Endodermal cell (in vitro differentiated cells): ENCODE measurements around the gene SYNGR1. TPM values are rescaled to one million over a fixed set of nuclear protein-coding genes. Genes with fewer than 3 reads are reported as not detected.

Experiments
- DNase-seq: peaks from one replicate; pipeline ENCODE4 v3.0.0-alpha.2; 2017
- H3K27ac ChIP-seq: 2 replicates; pipeline ENCODE4 v1.5.1; 2013; ENCODE audit warnings: mild to moderate bottlenecking, low read depth, low read length, moderate library complexity
- H3K27me3 ChIP-seq: 2 replicates; pipeline ENCODE4 v1.6.1; 2013; ENCODE audit warnings: mild to moderate bottlenecking, low read length, moderate library complexity; ENCODE audit not compliant: insufficient read depth, control insufficient read depth, poor library complexity, severe bottlenecking
- H3K36me3 ChIP-seq: 2 replicates; pipeline ENCODE4 v1.7.0; 2013; ENCODE audit warnings: mild to moderate bottlenecking, low read length, moderate library complexity; ENCODE audit not compliant: control insufficient read depth, insufficient read depth
- H3K4me1 ChIP-seq: one replicate; pipeline ENCODE4 v1.7.0; 2013; ENCODE audit warnings: low read length; ENCODE audit not compliant: control insufficient read depth, insufficient read depth
- H3K4me3 ChIP-seq: 2 replicates; pipeline ENCODE4 v1.5.1; 2013; ENCODE audit warnings: mild to moderate bottlenecking, low read length, moderate library complexity
- H3K9ac ChIP-seq: 2 replicates; pipeline ENCODE4 v1.6.1; 2013; ENCODE audit warnings: mild to moderate bottlenecking, low read length, moderate library complexity; ENCODE audit not compliant: poor library complexity, severe bottlenecking; ENCODE audit errors: extremely low read depth
- H3K9me3 ChIP-seq: 2 replicates; pipeline ENCODE4 v1.6.1; 2013; ENCODE audit warnings: mild to moderate bottlenecking, low read length, moderate library complexity; ENCODE audit not compliant: control insufficient read depth
- H3K27ac Mint-ChIP-seq: 2 replicates; pipeline ENCODE4 v1.8.0; 2020; ENCODE audit warnings: mixed read lengths
- H3K27me3 Mint-ChIP-seq: 2 replicates; pipeline ENCODE4 v1.8.0; 2021; ENCODE audit warnings: mild to moderate bottlenecking, mixed read lengths; ENCODE audit not compliant: insufficient read depth
- H3K36me3 Mint-ChIP-seq: 2 replicates; pipeline ENCODE4 v1.8.0; 2020; ENCODE audit warnings: low read depth, mixed read lengths
- H3K4me1 Mint-ChIP-seq: 2 replicates; pipeline ENCODE4 v1.8.0; 2020; ENCODE audit warnings: mixed read lengths
- H3K4me3 Mint-ChIP-seq: 2 replicates; pipeline ENCODE4 v1.8.0; 2020; ENCODE audit warnings: mild to moderate bottlenecking, moderate library complexity, mixed read lengths
- H3K9me3 Mint-ChIP-seq: 2 replicates; pipeline ENCODE4 v1.8.0; 2020; ENCODE audit warnings: mild to moderate bottlenecking, mixed read lengths
- WGBS, 2 experiments: methylation state at CpG; one replicate each; pipeline versions ENCODE4 v1.1.5 to v1.1.7; 2013; ENCODE audit warnings: missing lambda C conversion rate in 2 of 2, mixed read lengths in 1 of 2; ENCODE audit not compliant: insufficient coverage in 1 of 2, insufficient read length in 1 of 2; 5-methylcytosine and 5-hydroxymethylcytosine counted together
- total RNA-seq, 2 donors: library from RNA; stranded (reverse); fragmentation: NEBNext Ultra II Directional in 1 of 2; extraction: Animal tissue kit (Norgen Biotek cat#: 25700) in 1 of 2; gene quantifications; 2 replicates in 1 of 2; 3 replicates in 1 of 2; pipeline ENCODE4 v1.2.1, GENCODE V29; 2021
- TF ChIP-seq, protein P1 (sequence below): fragments of 200-600 bp; sonication (generic); conservative IDR thresholded peaks from 2 replicates; pipeline ENCODE4 v1.5.0; 2021; ENCODE audit warnings: antibody characterized with exemption, mild to moderate bottlenecking

The SYNGR1 gene
- total RNA-seq, 2 donors from 2014 or later = 19.0 to 36.3 TPM

DNA sequence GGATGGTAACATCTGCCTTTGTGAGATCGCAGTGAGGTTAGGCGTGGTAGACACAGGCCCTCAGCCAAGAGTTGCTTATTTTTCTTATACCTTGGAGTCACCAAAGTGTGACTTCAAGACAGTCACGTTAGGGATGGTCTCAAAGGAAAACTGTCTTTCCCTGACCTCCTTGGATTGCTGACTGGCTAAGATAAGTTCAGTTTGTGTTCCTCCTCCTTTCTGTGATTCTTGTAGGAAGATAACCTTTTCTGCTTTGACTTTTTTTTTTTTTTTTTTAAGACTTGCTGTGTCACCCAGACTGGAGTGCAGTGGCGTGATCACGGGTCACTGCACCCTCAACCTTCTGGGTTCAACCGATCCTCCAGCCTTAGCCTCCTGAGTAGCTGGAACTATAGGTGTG, 72.9 kb downstream of the SYNGR1 start:
- Histone ChIP-seq H3K27ac (no peak overlapping the region), H3K4me3 (no peak overlapping the region), H3K36me3 (peaks cover 45% of the 10 kb centered on the region), H3K27me3 (no peaks in the 10 kb centered on the region), H3K9ac (no peak overlapping the region), H3K4me1 (no peaks in the 10 kb centered on the region), H3K9me3 (no peaks in the 10 kb centered on the region)
- TF ChIP-seq, protein P1, sequence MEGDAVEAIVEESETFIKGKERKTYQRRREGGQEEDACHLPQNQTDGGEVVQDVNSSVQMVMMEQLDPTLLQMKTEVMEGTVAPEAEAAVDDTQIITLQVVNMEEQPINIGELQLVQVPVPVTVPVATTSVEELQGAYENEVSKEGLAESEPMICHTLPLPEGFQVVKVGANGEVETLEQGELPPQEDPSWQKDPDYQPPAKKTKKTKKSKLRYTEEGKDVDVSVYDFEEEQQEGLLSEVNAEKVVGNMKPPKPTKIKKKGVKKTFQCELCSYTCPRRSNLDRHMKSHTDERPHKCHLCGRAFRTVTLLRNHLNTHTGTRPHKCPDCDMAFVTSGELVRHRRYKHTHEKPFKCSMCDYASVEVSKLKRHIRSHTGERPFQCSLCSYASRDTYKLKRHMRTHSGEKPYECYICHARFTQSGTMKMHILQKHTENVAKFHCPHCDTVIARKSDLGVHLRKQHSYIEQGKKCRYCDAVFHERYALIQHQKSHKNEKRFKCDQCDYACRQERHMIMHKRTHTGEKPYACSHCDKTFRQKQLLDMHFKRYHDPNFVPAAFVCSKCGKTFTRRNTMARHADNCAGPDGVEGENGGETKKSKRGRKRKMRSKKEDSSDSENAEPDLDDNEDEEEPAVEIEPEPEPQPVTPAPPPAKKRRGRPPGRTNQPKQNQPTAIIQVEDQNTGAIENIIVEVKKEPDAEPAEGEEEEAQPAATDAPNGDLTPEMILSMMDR = no peak
- Mint-ChIP-seq H3K4me3 (no peak overlapping the region), H3K36me3 (peaks cover 58% of the 10 kb centered on the region), H3K4me1 (no peaks in the 10 kb centered on the region), H3K27me3 (no peaks in the 10 kb centered on the region), H3K9me3 (no peaks in the 10 kb centered on the region), H3K27ac (no peak overlapping the region)
- 94 to 96% methylated on average over 3 to 6 of the region's 6 CpGs for WGBS, 2 experiments
- DNase-seq = no peak

DNA sequence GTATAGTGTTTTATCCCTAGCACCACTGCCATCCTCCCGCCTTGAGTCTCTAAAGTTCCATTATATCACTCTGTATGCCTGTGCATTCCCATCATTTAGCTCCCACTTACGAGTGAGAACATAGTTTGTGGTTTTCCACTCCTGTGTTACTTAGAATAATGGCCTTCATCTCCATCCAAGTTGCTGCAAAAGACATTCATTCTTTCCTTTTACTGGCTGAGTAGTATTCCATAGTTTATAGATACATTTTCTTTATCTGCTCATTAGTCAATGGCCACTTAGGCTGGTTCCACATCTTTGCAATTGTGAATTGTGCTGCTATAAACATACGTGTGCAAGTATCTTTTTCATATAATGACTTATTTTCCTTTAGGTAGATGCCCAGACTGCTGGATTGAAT, 74.2 kb downstream of the SYNGR1 start:
- no peak overlapping the region for H3K4me3 Mint-ChIP-seq
- no peaks in the 10 kb centered on the region for H3K9me3 Mint-ChIP-seq
- 91 to 95% methylated on average over 3 of the region's 3 CpGs for WGBS, 2 experiments
- H3K36me3 Mint-ChIP-seq = peaks cover 49% of the 10 kb centered on the region
- H3K4me1 Mint-ChIP-seq = peaks cover 9% of the 10 kb centered on the region
- Histone ChIP-seq H3K9ac (no peak overlapping the region), H3K27ac (no peak overlapping the region), H3K36me3 (peaks cover 45% of the 10 kb centered on the region), H3K9me3 (no peaks in the 10 kb centered on the region), H3K4me1 (no peaks in the 10 kb centered on the region), H3K4me3 (no peak overlapping the region), H3K27me3 (no peaks in the 10 kb centered on the region)
- H3K27ac Mint-ChIP-seq = no peak overlapping the region
- H3K27me3 Mint-ChIP-seq = no peaks in the 10 kb centered on the region
- DNase-seq = no peak
- TF ChIP-seq, protein P1 = no peak

DNA sequence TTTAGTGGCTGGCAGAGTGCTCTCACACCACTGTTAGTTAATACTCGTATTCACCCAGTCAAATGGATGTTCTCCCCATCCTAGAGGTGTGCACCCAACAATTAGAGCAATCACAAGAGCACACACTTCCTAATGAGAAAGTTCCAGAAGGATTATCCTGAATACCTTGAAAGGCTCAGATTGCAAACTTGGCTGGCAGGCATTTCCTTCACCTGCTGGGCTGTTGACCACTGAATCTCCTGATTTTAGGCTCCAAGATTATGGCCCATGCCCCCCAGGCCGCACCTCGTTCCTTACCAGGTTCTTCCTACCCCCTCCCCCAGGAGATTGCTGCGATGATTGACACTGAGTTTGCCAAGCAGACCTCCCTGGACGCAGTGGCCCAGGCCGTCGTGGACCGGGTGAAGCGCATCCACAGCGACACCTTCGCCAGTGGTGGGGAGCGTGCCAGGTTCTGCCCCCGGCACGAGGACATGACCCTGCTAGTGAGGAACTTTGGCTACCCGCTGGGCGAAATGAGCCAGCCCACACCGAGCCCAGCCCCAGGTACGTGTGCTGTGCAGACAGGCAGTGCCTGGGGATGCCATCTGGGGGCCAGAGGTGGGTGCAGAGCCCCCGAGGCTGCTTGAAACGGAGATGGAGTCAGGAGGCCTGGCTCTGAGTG, 76.7 kb downstream of the SYNGR1 start:
- H3K4me1 ChIP-seq = no peaks in the 10 kb centered on the region
- 93 to 98% methylated on average over 12 to 20 of the region's 20 CpGs for WGBS, 2 experiments
- Mint-ChIP-seq H3K9me3 (no peaks in the 10 kb centered on the region), H3K27me3 (no peaks in the 10 kb centered on the region), H3K27ac (peak overlapping the region; percentile 49), H3K4me3 (no peak overlapping the region), H3K4me1 (peaks cover 12% of the 10 kb centered on the region), H3K36me3 (peaks cover 42% of the 10 kb centered on the region)
- H3K27ac ChIP-seq = no peak overlapping the region
- peaks cover 35% of the 10 kb centered on the region for H3K36me3 ChIP-seq
- H3K9me3 ChIP-seq = no peaks in the 10 kb centered on the region
- TF ChIP-seq, protein P1 = no peak
- no peak overlapping the region for H3K4me3 ChIP-seq
- no peaks in the 10 kb centered on the region for H3K27me3 ChIP-seq
- DNase-seq = no peak
- no peak overlapping the region for H3K9ac ChIP-seq
